PC-3 (cell line): ENCODE data around the gene MPV17L2.

Source experiments
- EZH2 ChIP-seq: fragments of 300-600 bp; sonication (generic); IDR thresholded peaks from one replicate; pipeline ENCODE4 v1.6.1; 2017; ENCODE audit warnings: antibody characterized with exemption, mild to moderate bottlenecking, low read length; ENCODE audit not compliant: unreplicated experiment
- EZH2phosphoT487 ChIP-seq: fragments of 300-600 bp; sonication (generic); IDR thresholded peaks from 2 replicates; pipeline ENCODE4 v1.6.1; 2018; ENCODE audit warnings: mild to moderate bottlenecking, antibody characterized with exemption, low read length, borderline replicate concordance
- TF ChIP-seq, protein P1 (sequence below): fragments of 300-600 bp; sonication (generic); conservative IDR thresholded peaks from 2 replicates; pipeline ENCODE4 v1.5.1; 2017; ENCODE audit warnings: antibody characterized with exemption, low read depth, mild to moderate bottlenecking, low read length

DNA sequence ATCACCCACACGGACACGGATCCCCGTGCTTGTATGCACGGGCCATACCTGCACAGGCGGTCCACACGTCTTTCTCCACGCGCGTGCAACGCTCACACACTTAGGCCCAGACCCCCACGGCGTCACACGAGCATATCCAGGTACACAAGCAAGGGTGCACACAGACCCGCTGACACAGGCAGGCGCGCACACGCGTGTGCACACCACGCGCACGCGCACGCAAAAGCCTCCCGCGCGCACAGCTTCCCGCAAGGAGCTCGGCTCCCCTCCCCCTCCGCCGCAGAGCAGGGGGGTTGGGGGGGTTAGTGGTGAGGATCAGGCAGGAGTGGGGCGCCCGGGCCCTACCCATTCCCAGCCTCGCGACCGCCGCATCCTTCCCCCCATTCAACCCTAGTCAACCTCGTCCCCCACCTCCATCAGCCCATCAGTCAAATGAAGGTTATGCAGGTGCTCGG, 10.4 kb downstream of the MPV17L2 start:
- TF ChIP-seq, protein P1, sequence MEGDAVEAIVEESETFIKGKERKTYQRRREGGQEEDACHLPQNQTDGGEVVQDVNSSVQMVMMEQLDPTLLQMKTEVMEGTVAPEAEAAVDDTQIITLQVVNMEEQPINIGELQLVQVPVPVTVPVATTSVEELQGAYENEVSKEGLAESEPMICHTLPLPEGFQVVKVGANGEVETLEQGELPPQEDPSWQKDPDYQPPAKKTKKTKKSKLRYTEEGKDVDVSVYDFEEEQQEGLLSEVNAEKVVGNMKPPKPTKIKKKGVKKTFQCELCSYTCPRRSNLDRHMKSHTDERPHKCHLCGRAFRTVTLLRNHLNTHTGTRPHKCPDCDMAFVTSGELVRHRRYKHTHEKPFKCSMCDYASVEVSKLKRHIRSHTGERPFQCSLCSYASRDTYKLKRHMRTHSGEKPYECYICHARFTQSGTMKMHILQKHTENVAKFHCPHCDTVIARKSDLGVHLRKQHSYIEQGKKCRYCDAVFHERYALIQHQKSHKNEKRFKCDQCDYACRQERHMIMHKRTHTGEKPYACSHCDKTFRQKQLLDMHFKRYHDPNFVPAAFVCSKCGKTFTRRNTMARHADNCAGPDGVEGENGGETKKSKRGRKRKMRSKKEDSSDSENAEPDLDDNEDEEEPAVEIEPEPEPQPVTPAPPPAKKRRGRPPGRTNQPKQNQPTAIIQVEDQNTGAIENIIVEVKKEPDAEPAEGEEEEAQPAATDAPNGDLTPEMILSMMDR: no peak
- TF ChIP-seq EZH2phosphoT487 (no peak), EZH2 (no peak)
